GM23338 (cell line): ENCODE measurements around the gene LCE1E.

Experiments used
- CREB1 ChIP-seq: fragments of 250-450 bp; sonication (Bioruptor Pico); IDR thresholded peaks from 2 replicates; pipeline ENCODE4 v1.5.0; 2020; ENCODE audit warnings: low read depth, mild to moderate bottlenecking, moderate library complexity
- EZH2 ChIP-seq: fragments of 200-600 bp; sonication (generic); IDR thresholded peaks from one replicate; pipeline ENCODE4 v1.8.0; 2017; ENCODE audit warnings: antibody characterized with exemption, mild to moderate bottlenecking, low read depth; ENCODE audit not compliant: unreplicated experiment
- EZH2phosphoT487 ChIP-seq: fragments of 200-600 bp; sonication (generic); IDR thresholded peaks from one replicate; pipeline ENCODE4 v1.8.1; 2018; ENCODE audit warnings: antibody characterized with exemption; ENCODE audit not compliant: unreplicated experiment
- JUNB ChIP-seq: IDR thresholded peaks from one replicate; pipeline ENCODE4 v1.6.1; 2016; ENCODE audit warnings: antibody characterized with exemption; ENCODE audit not compliant: unreplicated experiment
- NANOG ChIP-seq: IDR thresholded peaks from 2 replicates; pipeline ENCODE4 v1.6.1; 2016; ENCODE audit warnings: antibody characterized with exemption, borderline replicate concordance
- POLR2AphosphoS5 ChIP-seq: IDR thresholded peaks from 2 replicates; pipeline ENCODE4 v1.6.1; 2016; ENCODE audit warnings: antibody characterized with exemption, low read depth
- REST ChIP-seq: IDR thresholded peaks from one replicate; pipeline ENCODE4 v1.6.1; 2018; ENCODE audit warnings: antibody characterized with exemption; ENCODE audit not compliant: unreplicated experiment
- STAT1 ChIP-seq: IDR thresholded peaks from one replicate; pipeline ENCODE4 v1.6.1; 2016; ENCODE audit warnings: antibody characterized with exemption; ENCODE audit not compliant: unreplicated experiment
- ZNF114 ChIP-seq: fragments of 250-450 bp; sonication (Bioruptor Pico); IDR thresholded peaks from 2 replicates; pipeline ENCODE4 v1.5.0; 2020; ENCODE audit warnings: mild to moderate bottlenecking, moderate library complexity
- ZNF331 ChIP-seq: fragments of 250-450 bp; sonication (Bioruptor Pico); IDR thresholded peaks from 2 replicates; pipeline ENCODE4 v1.5.0; 2020; ENCODE audit warnings: low read depth, mild to moderate bottlenecking, moderate library complexity
- TF ChIP-seq, protein P1 (sequence below), 2 experiments: fragments of 200-600 bp in 1 of 2; sonication (generic) in 1 of 2; conservative IDR thresholded peaks; 2 replicates each; pipeline versions ENCODE4 v1.5.1 to v1.6.1; 2016 to 2017; ENCODE audit warnings: antibody characterized with exemption in 2 of 2, low read depth in 2 of 2, mild to moderate bottlenecking in 2 of 2, moderate library complexity in 1 of 2
- TF ChIP-seq, protein P2 (sequence below): IDR thresholded peaks from 2 replicates; pipeline ENCODE4 v1.6.1; 2016; ENCODE audit warnings: antibody characterized with exemption
- TF ChIP-seq, protein P3 (sequence below): fragments of 250-450 bp; sonication (Bioruptor Pico); IDR thresholded peaks from 2 replicates; pipeline ENCODE4 v1.5.0; 2020; ENCODE audit warnings: mild to moderate bottlenecking, moderate library complexity

- TF ChIP-seq, protein P1, sequence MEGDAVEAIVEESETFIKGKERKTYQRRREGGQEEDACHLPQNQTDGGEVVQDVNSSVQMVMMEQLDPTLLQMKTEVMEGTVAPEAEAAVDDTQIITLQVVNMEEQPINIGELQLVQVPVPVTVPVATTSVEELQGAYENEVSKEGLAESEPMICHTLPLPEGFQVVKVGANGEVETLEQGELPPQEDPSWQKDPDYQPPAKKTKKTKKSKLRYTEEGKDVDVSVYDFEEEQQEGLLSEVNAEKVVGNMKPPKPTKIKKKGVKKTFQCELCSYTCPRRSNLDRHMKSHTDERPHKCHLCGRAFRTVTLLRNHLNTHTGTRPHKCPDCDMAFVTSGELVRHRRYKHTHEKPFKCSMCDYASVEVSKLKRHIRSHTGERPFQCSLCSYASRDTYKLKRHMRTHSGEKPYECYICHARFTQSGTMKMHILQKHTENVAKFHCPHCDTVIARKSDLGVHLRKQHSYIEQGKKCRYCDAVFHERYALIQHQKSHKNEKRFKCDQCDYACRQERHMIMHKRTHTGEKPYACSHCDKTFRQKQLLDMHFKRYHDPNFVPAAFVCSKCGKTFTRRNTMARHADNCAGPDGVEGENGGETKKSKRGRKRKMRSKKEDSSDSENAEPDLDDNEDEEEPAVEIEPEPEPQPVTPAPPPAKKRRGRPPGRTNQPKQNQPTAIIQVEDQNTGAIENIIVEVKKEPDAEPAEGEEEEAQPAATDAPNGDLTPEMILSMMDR (conservative IDR thresholded peaks at IDR 0.05; ENCODE audit: low read depth in 2 of 2): no peak
- no peak for TF ChIP-seq REST
- TF ChIP-seq POLR2AphosphoS5: no peak
- TF ChIP-seq EZH2: no peak
- TF ChIP-seq EZH2phosphoT487: no peak
- no peak for TF ChIP-seq ZNF331
- TF ChIP-seq JUNB: no peak
- TF ChIP-seq STAT1: no peak
- TF ChIP-seq, protein P2, sequence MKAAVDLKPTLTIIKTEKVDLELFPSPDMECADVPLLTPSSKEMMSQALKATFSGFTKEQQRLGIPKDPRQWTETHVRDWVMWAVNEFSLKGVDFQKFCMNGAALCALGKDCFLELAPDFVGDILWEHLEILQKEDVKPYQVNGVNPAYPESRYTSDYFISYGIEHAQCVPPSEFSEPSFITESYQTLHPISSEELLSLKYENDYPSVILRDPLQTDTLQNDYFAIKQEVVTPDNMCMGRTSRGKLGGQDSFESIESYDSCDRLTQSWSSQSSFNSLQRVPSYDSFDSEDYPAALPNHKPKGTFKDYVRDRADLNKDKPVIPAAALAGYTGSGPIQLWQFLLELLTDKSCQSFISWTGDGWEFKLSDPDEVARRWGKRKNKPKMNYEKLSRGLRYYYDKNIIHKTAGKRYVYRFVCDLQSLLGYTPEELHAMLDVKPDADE: no peak
- TF ChIP-seq CREB1 (CRISPR knock-in tag): no peak
- no peak for TF ChIP-seq ZNF114
- no peak for TF ChIP-seq NANOG
- TF ChIP-seq, protein P3, sequence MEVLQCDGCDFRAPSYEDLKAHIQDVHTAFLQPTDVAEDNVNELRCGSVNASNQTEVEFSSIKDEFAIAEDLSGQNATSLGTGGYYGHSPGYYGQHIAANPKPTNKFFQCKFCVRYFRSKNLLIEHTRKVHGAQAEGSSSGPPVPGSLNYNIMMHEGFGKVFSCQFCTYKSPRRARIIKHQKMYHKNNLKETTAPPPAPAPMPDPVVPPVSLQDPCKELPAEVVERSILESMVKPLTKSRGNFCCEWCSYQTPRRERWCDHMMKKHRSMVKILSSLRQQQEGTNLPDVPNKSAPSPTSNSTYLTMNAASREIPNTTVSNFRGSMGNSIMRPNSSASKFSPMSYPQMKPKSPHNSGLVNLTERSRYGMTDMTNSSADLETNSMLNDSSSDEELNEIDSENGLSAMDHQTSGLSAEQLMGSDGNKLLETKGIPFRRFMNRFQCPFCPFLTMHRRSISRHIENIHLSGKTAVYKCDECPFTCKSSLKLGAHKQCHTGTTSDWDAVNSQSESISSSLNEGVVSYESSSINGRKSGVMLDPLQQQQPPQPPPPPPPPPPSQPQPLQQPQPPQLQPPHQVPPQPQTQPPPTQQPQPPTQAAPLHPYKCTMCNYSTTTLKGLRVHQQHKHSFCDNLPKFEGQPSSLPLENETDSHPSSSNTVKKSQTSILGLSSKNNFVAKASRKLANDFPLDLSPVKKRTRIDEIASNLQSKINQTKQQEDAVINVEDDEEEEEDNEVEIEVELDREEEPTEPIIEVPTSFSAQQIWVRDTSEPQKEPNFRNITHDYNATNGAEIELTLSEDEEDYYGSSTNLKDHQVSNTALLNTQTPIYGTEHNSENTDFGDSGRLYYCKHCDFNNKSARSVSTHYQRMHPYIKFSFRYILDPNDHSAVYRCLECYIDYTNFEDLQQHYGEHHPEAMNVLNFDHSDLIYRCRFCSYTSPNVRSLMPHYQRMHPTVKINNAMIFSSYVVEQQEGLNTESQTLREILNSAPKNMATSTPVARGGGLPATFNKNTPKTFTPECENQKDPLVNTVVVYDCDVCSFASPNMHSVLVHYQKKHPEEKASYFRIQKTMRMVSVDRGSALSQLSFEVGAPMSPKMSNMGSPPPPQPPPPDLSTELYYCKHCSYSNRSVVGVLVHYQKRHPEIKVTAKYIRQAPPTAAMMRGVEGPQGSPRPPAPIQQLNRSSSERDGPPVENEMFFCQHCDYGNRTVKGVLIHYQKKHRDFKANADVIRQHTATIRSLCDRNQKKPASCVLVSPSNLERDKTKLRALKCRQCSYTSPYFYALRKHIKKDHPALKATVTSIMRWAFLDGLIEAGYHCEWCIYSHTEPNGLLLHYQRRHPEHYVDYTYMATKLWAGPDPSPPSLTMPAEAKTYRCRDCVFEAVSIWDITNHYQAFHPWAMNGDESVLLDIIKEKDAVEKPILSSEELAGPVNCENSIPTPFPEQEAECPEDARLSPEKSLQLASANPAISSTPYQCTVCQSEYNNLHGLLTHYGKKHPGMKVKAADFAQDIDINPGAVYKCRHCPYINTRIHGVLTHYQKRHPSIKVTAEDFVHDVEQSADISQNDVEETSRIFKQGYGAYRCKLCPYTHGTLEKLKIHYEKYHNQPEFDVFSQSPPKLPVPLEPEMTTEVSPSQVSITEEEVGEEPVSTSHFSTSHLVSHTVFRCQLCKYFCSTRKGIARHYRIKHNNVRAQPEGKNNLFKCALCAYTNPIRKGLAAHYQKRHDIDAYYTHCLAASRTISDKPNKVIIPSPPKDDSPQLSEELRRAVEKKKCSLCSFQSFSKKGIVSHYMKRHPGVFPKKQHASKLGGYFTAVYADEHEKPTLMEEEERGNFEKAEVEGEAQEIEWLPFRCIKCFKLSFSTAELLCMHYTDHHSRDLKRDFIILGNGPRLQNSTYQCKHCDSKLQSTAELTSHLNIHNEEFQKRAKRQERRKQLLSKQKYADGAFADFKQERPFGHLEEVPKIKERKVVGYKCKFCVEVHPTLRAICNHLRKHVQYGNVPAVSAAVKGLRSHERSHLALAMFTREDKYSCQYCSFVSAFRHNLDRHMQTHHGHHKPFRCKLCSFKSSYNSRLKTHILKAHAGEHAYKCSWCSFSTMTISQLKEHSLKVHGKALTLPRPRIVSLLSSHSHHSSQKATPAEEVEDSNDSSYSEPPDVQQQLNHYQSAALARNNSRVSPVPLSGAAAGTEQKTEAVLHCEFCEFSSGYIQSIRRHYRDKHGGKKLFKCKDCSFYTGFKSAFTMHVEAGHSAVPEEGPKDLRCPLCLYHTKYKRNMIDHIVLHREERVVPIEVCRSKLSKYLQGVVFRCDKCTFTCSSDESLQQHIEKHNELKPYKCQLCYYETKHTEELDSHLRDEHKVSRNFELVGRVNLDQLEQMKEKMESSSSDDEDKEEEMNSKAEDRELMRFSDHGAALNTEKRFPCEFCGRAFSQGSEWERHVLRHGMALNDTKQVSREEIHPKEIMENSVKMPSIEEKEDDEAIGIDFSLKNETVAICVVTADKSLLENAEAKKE (CRISPR knock-in tag): no peak
Observed at GRCh38 chr1:152776361-152776760, 9.7 kb upstream of the LCE1E start.
